DOHH2 (cell line): ENCODE results near the gene NEAT1.

Source experiments
- CTCF ChIP-seq: fragments of 200-600 bp; sonication (generic); IDR thresholded peaks from one replicate; pipeline ENCODE4 v1.5.1; 2014; ENCODE audit warnings: antibody characterized with exemption, mild to moderate bottlenecking, low read depth, low read length; ENCODE audit not compliant: poor library complexity, severe bottlenecking
- EZH2phosphoT487 ChIP-seq: fragments of 200-600 bp; sonication (generic); IDR thresholded peaks from 2 replicates; pipeline ENCODE4 v1.6.1; 2017; ENCODE audit warnings: borderline replicate concordance, mild to moderate bottlenecking, antibody characterized with exemption, low read length, moderate library complexity, mixed read lengths

GRCh38 chr11:65421794-65422632 is 585 bp upstream of the NEAT1 start:
- TF ChIP-seq CTCF (no peak), EZH2phosphoT487 (no peak)
